SK-N-MC (cell line): ENCODE measurements around the gene TTLL5.

ENCODE experiments used
- EZH2 ChIP-seq: fragments of 200-600 bp; sonication (generic); IDR thresholded peaks from one replicate; pipeline ENCODE4 v1.6.1; 2017; ENCODE audit warnings: antibody characterized with exemption
- POLR2AphosphoS5 ChIP-seq: IDR thresholded peaks from 2 replicates; pipeline ENCODE4 v1.6.1; 2012; ENCODE audit warnings: mild to moderate bottlenecking, low read depth, low read length, borderline replicate concordance

DNA sequence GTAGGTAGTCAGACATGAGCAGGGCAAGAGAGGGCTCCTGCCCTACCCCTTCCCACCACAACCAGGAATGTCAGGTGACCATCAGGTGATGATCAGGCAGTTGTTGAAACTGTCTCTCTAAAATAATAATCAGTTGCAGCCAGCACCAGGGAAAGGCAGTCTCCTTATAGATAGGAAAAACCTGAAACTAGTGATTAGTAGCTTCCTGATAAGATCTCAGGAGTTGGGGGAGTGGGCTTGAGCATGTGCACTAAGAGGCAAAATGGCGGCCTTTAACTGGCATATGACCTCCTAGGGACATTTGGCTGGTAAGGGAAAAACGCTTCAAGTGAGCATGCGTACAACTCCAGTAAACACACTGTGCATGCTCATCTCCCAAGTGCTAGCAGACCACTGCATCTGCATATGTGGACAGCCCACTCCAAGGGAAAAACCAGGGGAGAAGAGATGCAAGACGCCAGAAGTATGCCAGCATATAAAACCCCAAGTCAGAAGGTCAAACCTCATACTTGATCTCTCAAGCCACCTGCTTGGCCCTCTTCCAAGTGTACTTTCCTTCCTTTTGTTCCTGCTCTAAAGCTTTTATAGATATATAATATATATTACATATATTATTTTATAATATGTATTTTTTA is 283.7 kb downstream of the TTLL5 start:
- TF ChIP-seq POLR2AphosphoS5 (no peak), EZH2 (no peak)
